Upper lobe of left lung (tissue), 6 donors: ENCODE measurements around the gene CLK4. TPM values are rescaled to one million over a fixed set of nuclear protein-coding genes. Genes with fewer than 3 reads are reported as not detected.

Experiments used
- ATAC-seq, 2 donors: fragments of 200-7000 bp; cut with Tn5 transposase; one replicate each; pipeline ENCODE4 v1.9.1; 2022; ENCODE audit warnings: mild to moderate bottlenecking in 2 of 2, moderate library complexity in 2 of 2; ENCODE audit not compliant: low FRiP score in 2 of 2
- DNase-seq, 2 donors: peaks; one replicate each; pipeline ENCODE4 v3.0.0-alpha.2; 2019 to 2020
- H3K27ac ChIP-seq, 4 donors: fragments of 200-600 bp; sonication (generic); one replicate each; pipeline ENCODE4 v1.5.1; 2016 to 2019
- H3K27me3 ChIP-seq, 4 donors: fragments of 200-600 bp; sonication (generic); one replicate each; pipeline ENCODE4 v1.5.1; 2017 to 2019
- H3K36me3 ChIP-seq, 4 donors: fragments of 200-600 bp; sonication (generic); one replicate each; pipeline ENCODE4 v1.5.1; 2016 to 2019
- H3K4me1 ChIP-seq, 4 donors: fragments of 200-600 bp; sonication (generic); one replicate each; pipeline ENCODE4 v1.5.1; 2018 to 2019
- H3K4me3 ChIP-seq, 4 donors: fragments of 200-600 bp; sonication (generic); one replicate each; pipeline ENCODE4 v1.5.1; 2017 to 2019; ENCODE audit warnings: mild to moderate bottlenecking in 2 of 4, moderate library complexity in 1 of 4
- H3K9me3 ChIP-seq, 4 donors: fragments of 200-600 bp; sonication (generic); one replicate each; pipeline ENCODE4 v1.5.1; 2018 to 2019
- EP300 ChIP-seq, 4 donors: sonication (generic); formaldehyde crosslinking; IDR thresholded peaks; one replicate each; pipeline ENCODE4 v1.5.1; 2017; ENCODE audit warnings: antibody characterized with exemption in 4 of 4, control low read depth in 2 of 4
- POLR2A ChIP-seq, 4 donors: fragments of 450-650 bp; IDR thresholded peaks; one replicate each; pipeline ENCODE4 v1.5.1; 2016 to 2017; ENCODE audit warnings: antibody characterized with exemption in 4 of 4, mild to moderate bottlenecking in 2 of 4
- POLR2AphosphoS5 ChIP-seq, 2 donors: sonication (generic); formaldehyde crosslinking; IDR thresholded peaks; one replicate each; pipeline ENCODE4 v1.5.1; 2017; ENCODE audit warnings: antibody characterized with exemption in 2 of 2
- WGBS, 2 donors: methylation state at CpG; one replicate each; pipeline ENCODE4 v1.1.5; 2017 to 2018; 5-methylcytosine and 5-hydroxymethylcytosine counted together
- total RNA-seq, 6 donors: library from RNA; depleted of rRNA in 4 of 6; stranded (reverse); fragments of >200 nt in 4 of 6; gene quantifications; one replicate each; pipeline versions ENCODE4 v1.1.0 to v1.2.1, GENCODE V29; 2016 to 2021
- TF ChIP-seq, protein P1 (sequence below), 6 experiments: fragments of 450-650 bp in 4 of 6; fragments of 200-600 bp in 2 of 6; sonication (generic) in 2 of 6; IDR thresholded peaks; one replicate each; pipeline ENCODE4 v1.5.1; 2016 to 2019; ENCODE audit warnings: antibody characterized with exemption in 6 of 6
- donor health status: DM: no; HTN: no; CAD: no; lungs with moderate emphysema.
- donor health status: DM: no; HTN: yes; CAD: no; lungs with severe emphysema.

The CLK4 gene
- total RNA-seq, 6 donors from 2014 or later = 28.8 to 81.7 (median 35.0) TPM

DNA sequence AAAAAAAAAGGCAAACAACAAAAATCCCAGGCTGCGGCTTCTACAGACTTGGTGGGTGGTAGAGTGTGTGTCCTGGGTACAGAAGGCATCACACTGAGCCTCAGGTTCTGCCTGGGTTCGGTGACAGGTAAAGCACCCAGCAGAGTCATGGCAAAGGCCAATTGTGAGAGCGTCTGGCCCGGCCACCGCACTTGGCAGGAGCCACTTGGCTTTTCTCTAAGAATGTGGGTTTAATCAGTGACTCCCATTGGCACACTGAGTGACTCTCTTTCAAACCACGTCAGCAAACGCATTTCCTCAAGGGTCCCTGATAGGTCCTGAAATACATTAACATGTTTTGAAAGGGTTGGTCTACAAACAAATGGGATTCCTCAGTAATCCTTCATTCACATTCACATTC, 53.6 kb downstream of the CLK4 start:
- ATAC-seq (no peak), DNase-seq (no peak)
- Histone ChIP-seq H3K27ac (no peak overlapping the region), H3K4me3 (no peak overlapping the region), H3K27me3 (peaks cover 0 to 13% (median 5%) of the 10 kb centered on the region in 4 donors), H3K9me3 (no peaks in the 10 kb centered on the region), H3K36me3 (no peaks in the 10 kb centered on the region), H3K4me1 (peaks cover 0 to 9% (median 0%) of the 10 kb centered on the region in 4 donors)
- TF ChIP-seq POLR2A (IDR thresholded peaks at IDR 0.05) (no peak), POLR2AphosphoS5 (IDR thresholded peaks at IDR 0.05) (no peak), EP300 (IDR thresholded peaks at IDR 0.05) (no peak)
- TF ChIP-seq, protein P1, sequence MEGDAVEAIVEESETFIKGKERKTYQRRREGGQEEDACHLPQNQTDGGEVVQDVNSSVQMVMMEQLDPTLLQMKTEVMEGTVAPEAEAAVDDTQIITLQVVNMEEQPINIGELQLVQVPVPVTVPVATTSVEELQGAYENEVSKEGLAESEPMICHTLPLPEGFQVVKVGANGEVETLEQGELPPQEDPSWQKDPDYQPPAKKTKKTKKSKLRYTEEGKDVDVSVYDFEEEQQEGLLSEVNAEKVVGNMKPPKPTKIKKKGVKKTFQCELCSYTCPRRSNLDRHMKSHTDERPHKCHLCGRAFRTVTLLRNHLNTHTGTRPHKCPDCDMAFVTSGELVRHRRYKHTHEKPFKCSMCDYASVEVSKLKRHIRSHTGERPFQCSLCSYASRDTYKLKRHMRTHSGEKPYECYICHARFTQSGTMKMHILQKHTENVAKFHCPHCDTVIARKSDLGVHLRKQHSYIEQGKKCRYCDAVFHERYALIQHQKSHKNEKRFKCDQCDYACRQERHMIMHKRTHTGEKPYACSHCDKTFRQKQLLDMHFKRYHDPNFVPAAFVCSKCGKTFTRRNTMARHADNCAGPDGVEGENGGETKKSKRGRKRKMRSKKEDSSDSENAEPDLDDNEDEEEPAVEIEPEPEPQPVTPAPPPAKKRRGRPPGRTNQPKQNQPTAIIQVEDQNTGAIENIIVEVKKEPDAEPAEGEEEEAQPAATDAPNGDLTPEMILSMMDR (IDR thresholded peaks at IDR 0.05) = no peak
- WGBS, 2 donors = 79 to 80% methylated on average over 7 of the region's 7 CpGs

DNA sequence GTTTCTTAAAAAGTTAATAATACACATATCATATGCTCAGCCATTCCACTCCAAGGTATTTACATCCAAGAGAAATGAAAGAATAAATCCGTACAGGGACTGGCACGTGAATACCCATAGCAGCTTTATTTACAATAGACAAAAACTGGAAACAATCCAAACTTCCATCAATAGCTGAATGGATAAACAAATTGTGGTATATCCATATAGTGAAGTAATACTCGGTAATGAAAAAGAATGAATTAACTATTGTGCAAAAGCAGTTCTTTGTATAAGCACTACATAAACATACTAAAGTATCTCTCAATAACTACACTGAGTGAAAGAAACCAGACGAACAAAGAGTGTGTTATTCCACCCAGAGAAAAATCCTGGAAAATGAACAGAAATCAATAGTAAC, 54.2 kb downstream of the CLK4 start:
- Histone ChIP-seq H3K36me3 (no peaks in the 10 kb centered on the region), H3K27ac (no peak overlapping the region), H3K4me3 (no peak overlapping the region), H3K9me3 (no peaks in the 10 kb centered on the region), H3K27me3 (peaks cover 0 to 13% (median 5%) of the 10 kb centered on the region in 4 donors), H3K4me1 (peaks cover 0 to 9% (median 0%) of the 10 kb centered on the region in 4 donors)
- TF ChIP-seq, protein P1 (IDR thresholded peaks at IDR 0.05) = no peak
- TF ChIP-seq POLR2A (IDR thresholded peaks at IDR 0.05) (no peak), EP300 (IDR thresholded peaks at IDR 0.05) (no peak), POLR2AphosphoS5 (IDR thresholded peaks at IDR 0.05) (no peak)
- 81 to 91% methylated on average over 4 of the region's 4 CpGs for WGBS, 2 donors
- DNase-seq (no peak), ATAC-seq (no peak)

DNA sequence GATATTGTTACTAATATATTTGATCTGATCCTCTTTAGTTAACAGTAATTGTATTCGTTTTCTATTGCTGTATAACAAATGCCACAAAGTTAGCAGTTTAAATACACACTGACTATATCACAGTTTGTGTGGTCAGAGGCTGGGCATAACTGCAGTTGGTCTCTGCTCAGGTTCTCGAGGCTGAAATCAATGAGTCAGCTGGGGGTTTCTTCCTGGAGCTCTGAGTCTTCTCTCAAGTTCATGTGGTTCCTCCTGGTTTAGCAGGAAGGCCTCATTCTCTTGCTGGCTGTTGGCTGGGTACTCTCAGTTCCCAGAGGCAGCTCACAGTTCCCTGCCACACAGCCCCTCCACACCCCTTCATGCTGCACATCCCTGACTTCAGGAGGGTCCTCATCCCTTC, 57.4 kb downstream of the CLK4 start:
- H3K4me3 ChIP-seq = no peak overlapping the region
- ATAC-seq = no peak
- H3K27me3 ChIP-seq = no peaks in the 10 kb centered on the region
- H3K36me3 ChIP-seq = no peaks in the 10 kb centered on the region
- WGBS, 2 donors = 55 to 74% methylated on average over 2 of the region's 2 CpGs
- H3K4me1 ChIP-seq = no peaks in the 10 kb centered on the region
- TF ChIP-seq POLR2AphosphoS5 (IDR thresholded peaks at IDR 0.05) = no peak
- no peak for TF ChIP-seq POLR2A (IDR thresholded peaks at IDR 0.05)
- TF ChIP-seq, protein P1 (IDR thresholded peaks at IDR 0.05) = no peak
- no peak for TF ChIP-seq EP300 (IDR thresholded peaks at IDR 0.05)
- no peak for DNase-seq
- H3K27ac ChIP-seq = no peak overlapping the region
- H3K9me3 ChIP-seq = no peaks in the 10 kb centered on the region

DNA sequence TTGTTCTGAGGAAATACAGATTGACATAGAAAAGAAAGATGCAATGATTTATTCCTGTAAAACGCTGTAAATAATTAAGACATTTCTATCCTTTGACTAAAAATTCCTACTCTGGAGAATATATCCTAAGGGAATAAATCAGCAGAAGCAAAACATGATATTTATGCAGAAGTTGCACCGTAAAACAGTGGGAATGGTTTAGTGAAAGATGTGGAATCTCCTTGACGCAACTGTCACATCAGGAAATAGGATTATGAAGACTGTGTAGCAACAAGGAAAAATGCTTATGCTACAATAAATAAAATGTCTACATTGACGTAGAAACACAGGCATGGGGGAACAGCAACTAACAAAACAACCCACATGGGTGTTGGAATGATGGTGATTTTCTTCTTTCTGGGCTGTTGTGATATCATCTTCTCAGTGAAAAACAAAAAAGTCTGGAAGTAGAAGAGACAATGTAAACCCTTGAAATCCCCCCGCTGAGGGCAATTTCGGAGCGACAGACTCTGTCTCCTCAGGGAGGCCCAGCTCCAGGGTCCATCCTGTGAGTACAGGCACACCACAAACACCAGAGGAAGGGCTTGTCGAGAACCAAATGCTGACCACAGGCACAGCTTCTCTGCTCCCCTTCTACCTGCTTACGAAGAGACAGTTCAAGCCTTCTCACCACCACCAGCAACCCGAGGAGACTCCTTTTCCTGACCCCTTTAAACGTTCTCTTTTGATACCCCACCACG, 61.9 kb downstream of the CLK4 start:
- Histone ChIP-seq H3K27ac (no peak overlapping the region), H3K36me3 (no peaks in the 10 kb centered on the region), H3K9me3 (no peaks in the 10 kb centered on the region), H3K4me1 (no peaks in the 10 kb centered on the region), H3K4me3 (no peak overlapping the region), H3K27me3 (no peaks in the 10 kb centered on the region)
- DNase-seq = no peak
- 45 to 60% methylated on average over 12 of the region's 12 CpGs for WGBS, 2 donors
- TF ChIP-seq POLR2AphosphoS5 (IDR thresholded peaks at IDR 0.05) (no peak), POLR2A (IDR thresholded peaks at IDR 0.05) (no peak), EP300 (IDR thresholded peaks at IDR 0.05) (no peak)
- TF ChIP-seq, protein P1 (IDR thresholded peaks at IDR 0.05) = no peak
- ATAC-seq = no peak

DNA sequence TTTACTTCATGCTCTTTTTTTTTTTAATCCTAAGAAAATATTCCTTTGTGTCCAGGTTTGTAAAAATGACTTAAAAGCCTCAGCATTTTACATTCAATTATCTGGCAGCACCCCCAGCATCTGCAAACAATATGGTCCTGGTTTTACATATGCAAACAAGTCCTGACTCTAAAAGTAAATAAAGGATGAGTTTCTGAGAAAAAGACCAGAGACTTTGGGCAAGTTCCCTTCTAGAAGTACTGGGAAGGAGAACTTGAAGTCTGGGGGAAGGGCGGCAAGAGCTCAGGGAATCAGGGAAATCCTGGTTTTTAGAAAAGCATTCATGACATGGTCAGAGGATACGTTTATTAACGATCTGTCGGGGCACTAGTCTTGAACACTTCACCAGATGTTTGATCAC, 62.5 kb downstream of the CLK4 start:
- no peak overlapping the region for H3K27ac ChIP-seq
- H3K36me3 ChIP-seq = no peaks in the 10 kb centered on the region
- ATAC-seq (no peak), DNase-seq (no peak)
- H3K4me3 ChIP-seq = no peak overlapping the region
- 15 to 27% methylated on average over 4 of the region's 4 CpGs for WGBS, 2 donors
- H3K27me3 ChIP-seq = no peaks in the 10 kb centered on the region
- no peaks in the 10 kb centered on the region for H3K4me1 ChIP-seq
- no peaks in the 10 kb centered on the region for H3K9me3 ChIP-seq
- TF ChIP-seq, protein P1 (IDR thresholded peaks at IDR 0.05) = no peak
- TF ChIP-seq POLR2A (IDR thresholded peaks at IDR 0.05) = no peak
- no peak for TF ChIP-seq EP300 (IDR thresholded peaks at IDR 0.05)
- no peak for TF ChIP-seq POLR2AphosphoS5 (IDR thresholded peaks at IDR 0.05)
